Loucy (cell line): ENCODE data around the gene LYPD3.

ENCODE experiments used
- H2AFZ ChIP-seq: fragments of 200-600 bp; sonication (generic); 2 replicates; pipeline ENCODE4 v1.6.0; 2016; ENCODE audit warnings: antibody characterized with exemption, mild to moderate bottlenecking, low read length, moderate library complexity
- H3F3A ChIP-seq: fragments of 200-600 bp; 2 replicates; pipeline ENCODE4 v1.6.0; 2016; ENCODE audit warnings: antibody characterized with exemption, low read depth, mild to moderate bottlenecking
- H3K27me3 ChIP-seq: fragments of 200-600 bp; sonication (generic); 2 replicates; pipeline ENCODE4 v1.6.1; 2014; ENCODE audit warnings: low read length, mild to moderate bottlenecking; ENCODE audit not compliant: insufficient read depth, poor library complexity, severe bottlenecking
- H3K36me3 ChIP-seq: fragments of 200-600 bp; sonication (generic); 2 replicates; pipeline ENCODE4 v1.6.1; 2016; ENCODE audit warnings: low read length; ENCODE audit not compliant: insufficient read depth
- H3K4me1 ChIP-seq: fragments of 200-600 bp; sonication (generic); 2 replicates; pipeline ENCODE4 v1.5.1; 2014; ENCODE audit warnings: low read length, mild to moderate bottlenecking; ENCODE audit not compliant: insufficient read depth, poor library complexity, severe bottlenecking
- H3K4me2 ChIP-seq: fragments of 200-600 bp; sonication (generic); 2 replicates; pipeline ENCODE4 v1.6.0; 2014; ENCODE audit warnings: antibody characterized with exemption, low read length, low read depth, mild to moderate bottlenecking; ENCODE audit not compliant: poor library complexity, severe bottlenecking
- H3K4me3 ChIP-seq: fragments of 200-600 bp; sonication (generic); 2 replicates; pipeline ENCODE4 v1.5.1; 2014; ENCODE audit warnings: low read length, mild to moderate bottlenecking, mixed read lengths; ENCODE audit not compliant: poor library complexity, severe bottlenecking
- H3K79me2 ChIP-seq: fragments of 200-600 bp; sonication (generic); 2 replicates; pipeline ENCODE4 v1.6.1; 2014; ENCODE audit warnings: low read length; ENCODE audit not compliant: insufficient read depth
- H3K9ac ChIP-seq: fragments of 200-600 bp; sonication (generic); 2 replicates; pipeline ENCODE4 v1.6.0; 2014; ENCODE audit warnings: mild to moderate bottlenecking, low read depth, low read length, moderate library complexity; ENCODE audit not compliant: poor library complexity, severe bottlenecking
- H3K9me2 ChIP-seq: fragments of 200-600 bp; sonication (generic); replicated peaks from 2 replicates; pipeline ENCODE4 v1.6.1; 2016; ENCODE audit warnings: low read depth, low read length, mixed read lengths
- H3K9me3 ChIP-seq: fragments of 200-600 bp; sonication (generic); 2 replicates; pipeline ENCODE4 v1.6.1; 2014; ENCODE audit warnings: mild to moderate bottlenecking, antibody characterized with exemption, low read length, low read depth; ENCODE audit not compliant: insufficient read depth
- H4K20me1 ChIP-seq: fragments of 200-600 bp; sonication (generic); 2 replicates; pipeline ENCODE4 v1.6.0; 2014; ENCODE audit warnings: antibody characterized with exemption, low read length, mild to moderate bottlenecking; ENCODE audit not compliant: insufficient read depth, poor library complexity, severe bottlenecking
- EZH2phosphoT487 ChIP-seq: fragments of 200-600 bp; IDR thresholded peaks from 2 replicates; pipeline ENCODE4 v1.6.1; 2018; ENCODE audit warnings: antibody characterized with exemption, mild to moderate bottlenecking, moderate library complexity, borderline replicate concordance
- TF ChIP-seq, protein P1 (sequence below): fragments of 200-600 bp; sonication (generic); conservative IDR thresholded peaks from 2 replicates; pipeline ENCODE4 v1.5.1; 2014; ENCODE audit warnings: mild to moderate bottlenecking, antibody characterized with exemption, low read length

Gene LYPD3

DNA sequence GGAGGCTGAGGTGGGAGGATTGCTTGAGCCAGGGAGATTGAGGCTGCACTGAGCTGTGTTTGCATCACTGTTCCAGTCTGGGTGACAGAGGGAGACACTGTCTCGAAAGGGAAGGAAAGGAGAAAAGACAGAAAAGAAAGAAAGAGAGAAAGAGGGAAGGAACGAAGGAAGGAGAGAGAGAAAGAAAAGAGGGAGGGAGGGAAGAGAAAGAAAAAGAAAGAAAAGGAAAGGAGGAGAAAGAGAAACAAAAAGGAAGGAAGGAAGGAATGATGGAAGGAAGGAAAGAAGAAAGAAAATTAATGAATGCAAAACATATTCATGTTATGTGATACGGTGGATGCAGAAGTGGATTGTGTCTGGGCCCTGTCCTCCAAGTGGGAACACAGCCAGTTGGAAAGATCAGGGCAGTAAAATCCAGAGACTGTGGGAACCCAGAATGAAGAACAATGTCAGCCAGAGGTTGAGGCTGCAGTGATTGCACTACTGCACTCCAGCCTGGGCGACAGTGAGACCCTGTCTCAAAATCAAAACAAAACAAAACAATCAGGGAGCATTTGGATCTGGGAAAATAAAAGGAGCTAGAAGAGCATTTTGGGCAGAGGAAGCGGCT lies 32.9 kb upstream of the LYPD3 start:
- H3K4me3 ChIP-seq = no peak overlapping the region
- no peaks in the 10 kb centered on the region for H3K79me2 ChIP-seq
- no peak overlapping the region for H2AFZ ChIP-seq
- no peaks in the 10 kb centered on the region for H3K9me3 ChIP-seq
- H3K9ac ChIP-seq = no peak overlapping the region
- no peaks in the 10 kb centered on the region for H3K27me3 ChIP-seq
- no peak overlapping the region for H3K4me2 ChIP-seq
- H3K36me3 ChIP-seq = no peaks in the 10 kb centered on the region
- peaks cover 6% of the 10 kb centered on the region for H3K4me1 ChIP-seq
- no peaks in the 10 kb centered on the region for H3F3A ChIP-seq
- no peaks in the 10 kb centered on the region for H4K20me1 ChIP-seq
- no peak for TF ChIP-seq EZH2phosphoT487
- TF ChIP-seq, protein P1, sequence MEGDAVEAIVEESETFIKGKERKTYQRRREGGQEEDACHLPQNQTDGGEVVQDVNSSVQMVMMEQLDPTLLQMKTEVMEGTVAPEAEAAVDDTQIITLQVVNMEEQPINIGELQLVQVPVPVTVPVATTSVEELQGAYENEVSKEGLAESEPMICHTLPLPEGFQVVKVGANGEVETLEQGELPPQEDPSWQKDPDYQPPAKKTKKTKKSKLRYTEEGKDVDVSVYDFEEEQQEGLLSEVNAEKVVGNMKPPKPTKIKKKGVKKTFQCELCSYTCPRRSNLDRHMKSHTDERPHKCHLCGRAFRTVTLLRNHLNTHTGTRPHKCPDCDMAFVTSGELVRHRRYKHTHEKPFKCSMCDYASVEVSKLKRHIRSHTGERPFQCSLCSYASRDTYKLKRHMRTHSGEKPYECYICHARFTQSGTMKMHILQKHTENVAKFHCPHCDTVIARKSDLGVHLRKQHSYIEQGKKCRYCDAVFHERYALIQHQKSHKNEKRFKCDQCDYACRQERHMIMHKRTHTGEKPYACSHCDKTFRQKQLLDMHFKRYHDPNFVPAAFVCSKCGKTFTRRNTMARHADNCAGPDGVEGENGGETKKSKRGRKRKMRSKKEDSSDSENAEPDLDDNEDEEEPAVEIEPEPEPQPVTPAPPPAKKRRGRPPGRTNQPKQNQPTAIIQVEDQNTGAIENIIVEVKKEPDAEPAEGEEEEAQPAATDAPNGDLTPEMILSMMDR = no peak
- no peaks in the 10 kb centered on the region for H3K9me2 ChIP-seq

DNA sequence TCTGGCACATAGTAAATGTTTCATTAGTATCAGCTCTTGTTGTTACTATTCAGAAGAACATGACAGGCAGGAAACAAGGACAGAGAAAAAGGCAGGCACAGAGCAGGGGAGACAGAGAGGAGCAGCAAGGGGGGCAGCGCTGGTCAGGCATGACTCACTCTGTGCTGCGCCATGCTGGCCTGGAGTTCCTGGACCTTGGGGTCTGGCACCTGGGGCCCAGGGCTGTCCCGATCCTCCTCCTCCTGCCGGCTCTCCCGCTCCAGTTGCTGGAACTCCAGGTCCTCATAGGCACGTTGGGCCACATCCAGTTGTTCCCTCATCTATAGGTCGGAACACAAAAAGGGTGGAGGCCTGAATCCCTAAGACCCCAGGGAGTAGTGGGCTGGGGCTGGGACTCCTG lies 31.6 kb upstream of the LYPD3 start:
- Histone ChIP-seq H3K4me3 (no peak overlapping the region), H3F3A (no peaks in the 10 kb centered on the region), H3K9me2 (no peaks in the 10 kb centered on the region), H3K9ac (no peak overlapping the region), H3K27me3 (no peaks in the 10 kb centered on the region), H3K9me3 (no peaks in the 10 kb centered on the region), H2AFZ (no peak overlapping the region), H4K20me1 (no peaks in the 10 kb centered on the region), H3K79me2 (no peaks in the 10 kb centered on the region), H3K4me1 (no peaks in the 10 kb centered on the region), H3K4me2 (no peak overlapping the region), H3K36me3 (no peaks in the 10 kb centered on the region)
- TF ChIP-seq, protein P1 = no peak
- no peak for TF ChIP-seq EZH2phosphoT487

DNA sequence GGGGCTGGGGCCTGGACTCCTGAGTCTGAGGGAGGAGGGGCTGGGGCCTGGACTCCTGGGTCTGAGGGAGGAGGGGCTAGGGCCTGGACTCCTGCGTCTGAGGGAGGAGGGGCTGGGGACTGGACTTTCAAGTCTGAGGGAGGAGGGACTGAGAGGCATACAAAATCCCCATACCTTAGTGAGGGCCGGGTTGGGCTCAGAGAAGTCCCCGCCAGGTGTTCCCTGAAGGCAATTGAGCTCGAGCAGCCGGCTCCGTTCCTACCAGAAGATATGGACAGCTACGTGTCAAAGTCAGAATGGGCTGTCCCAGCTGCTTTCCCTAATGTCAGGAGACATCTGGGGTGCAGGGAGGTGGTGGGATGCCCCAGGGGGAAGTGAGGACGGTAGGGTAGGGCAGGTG lies 29.7 kb upstream of the LYPD3 start:
- Histone ChIP-seq H3K9me2 (no peaks in the 10 kb centered on the region), H3K4me1 (no peaks in the 10 kb centered on the region), H3K9me3 (no peaks in the 10 kb centered on the region), H3K36me3 (no peaks in the 10 kb centered on the region), H3K9ac (no peak overlapping the region), H4K20me1 (no peaks in the 10 kb centered on the region), H3F3A (no peaks in the 10 kb centered on the region), H3K27me3 (no peaks in the 10 kb centered on the region), H3K4me2 (no peak overlapping the region), H3K79me2 (no peaks in the 10 kb centered on the region), H3K4me3 (no peak overlapping the region), H2AFZ (no peak overlapping the region)
- TF ChIP-seq, protein P1 = no peak
- no peak for TF ChIP-seq EZH2phosphoT487
